Kidney epithelial cell (primary cell): Measurements from ENCODE around the gene CD22. TPM values are rescaled to one million over a fixed set of nuclear protein-coding genes. Genes with fewer than 3 reads are reported as not detected.

ENCODE experiments used
- DNase-seq: peaks from one replicate; pipeline ENCODE4 v3.0.0-alpha.2; 2010; ENCODE audit warnings: low read depth
- H3K27me3 ChIP-seq: 2 replicates; pipeline ENCODE4 v1.6.0; 2011; ENCODE audit warnings: low read length; ENCODE audit not compliant: control insufficient read depth, insufficient read depth
- H3K36me3 ChIP-seq: 2 replicates; pipeline ENCODE4 v1.5.1; 2011; ENCODE audit warnings: low read length; ENCODE audit not compliant: control insufficient read depth, insufficient read depth
- H3K4me3 ChIP-seq: 2 replicates; pipeline ENCODE4 v1.5.1; 2011; ENCODE audit warnings: low read depth, mild to moderate bottlenecking, control low read depth, low read length
- CTCF ChIP-seq: IDR thresholded peaks from 2 replicates; pipeline ENCODE4 v1.5.1; 2011; ENCODE audit warnings: mild to moderate bottlenecking, moderate library complexity, low read length, control low read depth, inconsistent platforms; ENCODE audit not compliant: insufficient read depth, poor library complexity, severe bottlenecking
- total RNA-seq: library from RNA; depleted of rRNA; stranded (reverse); fragments of >200 nt; gene quantifications from 2 replicates; pipeline ENCODE4 v1.2.3, GENCODE V29; 2015

CD22 gene
- total RNA-seq, 1 donor from 2014 or later: 2.9 TPM

GRCh38 chr19:35329323-35329722, 336 bp downstream of the CD22 start:
- no peak overlapping the region for H3K4me3 ChIP-seq
- H3K36me3 ChIP-seq: no peaks in the 10 kb centered on the region
- no peak for DNase-seq
- no peak for TF ChIP-seq CTCF
- peaks cover 2% of the 10 kb centered on the region for H3K27me3 ChIP-seq

GRCh38 chr19:35330475-35330874, 1.5 kb downstream of the CD22 start:
- H3K4me3 ChIP-seq: no peak overlapping the region
- TF ChIP-seq CTCF: no peak
- no peak for DNase-seq
- no peaks in the 10 kb centered on the region for H3K36me3 ChIP-seq
- H3K27me3 ChIP-seq: peaks cover 2% of the 10 kb centered on the region

- no peak for TF ChIP-seq CTCF
- H3K27me3 ChIP-seq: peaks cover 2% of the 10 kb centered on the region
- DNase-seq: no peak
- H3K4me3 ChIP-seq: no peak overlapping the region
- no peaks in the 10 kb centered on the region for H3K36me3 ChIP-seq
Observed at GRCh38 chr19:35331551-35332214, 2.7 kb downstream of the CD22 start.

- H3K27me3 ChIP-seq: peaks cover 3% of the 10 kb centered on the region
- DNase-seq: no peak
- H3K4me3 ChIP-seq: no peak overlapping the region
- TF ChIP-seq CTCF: no peak
- no peaks in the 10 kb centered on the region for H3K36me3 ChIP-seq
Observed at GRCh38 chr19:35332817-35333216, 3.8 kb downstream of the CD22 start.

- no peak for TF ChIP-seq CTCF
- no peaks in the 10 kb centered on the region for H3K36me3 ChIP-seq
- peaks cover 3% of the 10 kb centered on the region for H3K27me3 ChIP-seq
- DNase-seq: no peak
- H3K4me3 ChIP-seq: no peak overlapping the region
Observed at GRCh38 chr19:35334144-35334753, 5.3 kb downstream of the CD22 start.
